ENCODE data around the gene CAMTA1.

The CAMTA1 gene

DNA sequence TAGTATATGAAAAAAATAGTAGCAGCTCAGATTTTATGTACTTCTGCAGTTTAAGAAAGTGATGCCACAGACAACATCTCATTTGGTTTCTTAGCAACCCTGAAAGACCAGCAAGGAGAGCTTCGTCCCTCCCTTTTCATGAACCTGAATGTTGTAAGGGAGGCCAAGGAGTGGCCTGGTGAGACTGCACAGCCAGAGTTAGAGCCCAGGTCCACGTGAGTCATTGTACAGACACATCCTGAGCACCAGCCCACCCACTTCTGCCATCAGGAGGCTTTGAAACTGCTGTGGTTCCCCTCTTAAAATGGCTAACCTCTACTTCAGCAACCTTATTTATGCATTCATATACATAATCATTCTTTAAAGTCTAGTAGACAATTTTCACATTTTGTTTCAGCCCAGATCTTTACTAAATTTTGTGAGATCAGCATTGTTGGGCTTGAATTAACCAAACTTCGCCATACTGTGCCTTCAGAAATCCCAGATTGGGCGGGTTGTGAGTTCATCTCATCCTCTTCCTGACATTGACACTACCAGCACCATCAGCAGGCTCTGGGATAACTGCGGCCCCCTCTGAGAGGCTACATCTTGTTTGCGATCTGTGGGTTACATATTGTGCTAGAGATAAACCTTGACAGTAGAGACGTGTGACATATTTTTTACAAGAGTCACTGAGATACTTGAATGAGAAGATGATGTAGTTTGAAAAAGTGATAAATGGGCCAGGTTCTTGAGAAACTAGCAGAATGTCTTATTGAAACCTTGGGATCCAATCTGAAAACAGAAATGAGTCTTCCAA, 106.7 kb downstream of the CAMTA1 start:
- Histone ChIP-seq H3K27me3 (ENCODE audit: control insufficient read depth in 5 of 5, insufficient read depth in 4 of 5, low read length in 5 of 5) (no peaks in the 10 kb centered on the region), H3K9me3 (ENCODE audit: control insufficient read depth in 5 of 5, low read length in 5 of 5) (no peaks in the 10 kb centered on the region), H3K9ac (ENCODE audit: low read length in 5 of 5) (no peak overlapping the region), H3K4me3 (ENCODE audit: low read depth in 1 of 5, low read length in 5 of 5) (no peak overlapping the region), H3K27ac (ENCODE audit: low read depth, low read length) (no peak overlapping the region), H3K4me1 (ENCODE audit: control insufficient read depth in 5 of 5, insufficient read depth in 5 of 5, low read length in 5 of 5) (no peaks in the 10 kb centered on the region), H3K36me3 (ENCODE audit: control insufficient read depth in 5 of 5, insufficient read depth in 5 of 5, low read length in 5 of 5) (peaks cover 0 to 5% (median 2%) of the 10 kb centered on the region in 5 donors)

GRCh38 chr1:6893388-6893787, 108.1 kb downstream of the CAMTA1 start:
- no peak overlapping the region for H3K4me3 ChIP-seq (ENCODE audit: low read depth in 1 of 5, low read length in 5 of 5)
- no peaks in the 10 kb centered on the region for H3K27me3 ChIP-seq (ENCODE audit: control insufficient read depth in 5 of 5, insufficient read depth in 4 of 5, low read length in 5 of 5)
- no peaks in the 10 kb centered on the region for H3K9me3 ChIP-seq (ENCODE audit: control insufficient read depth in 5 of 5, low read length in 5 of 5)
- no peak overlapping the region for H3K27ac ChIP-seq (ENCODE audit: low read depth, low read length)
- H3K9ac ChIP-seq (ENCODE audit: low read length in 5 of 5): no peak overlapping the region
- no peaks in the 10 kb centered on the region for H3K36me3 ChIP-seq (ENCODE audit: control insufficient read depth in 5 of 5, insufficient read depth in 5 of 5, low read length in 5 of 5)
- no peaks in the 10 kb centered on the region for H3K4me1 ChIP-seq (ENCODE audit: control insufficient read depth in 5 of 5, insufficient read depth in 5 of 5, low read length in 5 of 5)

- Histone ChIP-seq H3K9ac (ENCODE audit: low read length in 5 of 5) (no peak overlapping the region), H3K9me3 (ENCODE audit: control insufficient read depth in 5 of 5, low read length in 5 of 5) (no peaks in the 10 kb centered on the region)
These were observed 111.9 kb downstream of the CAMTA1 start for GRCh38 chr1:6897138-6897537.

GRCh38 chr1:6898974-6899539, 113.8 kb downstream of the CAMTA1 start:
- peaks cover 0 to 4% (median 0%) of the 10 kb centered on the region in 5 donors for H3K36me3 ChIP-seq (ENCODE audit: control insufficient read depth in 5 of 5, insufficient read depth in 5 of 5, low read length in 5 of 5)
- H3K9me3 ChIP-seq (ENCODE audit: control insufficient read depth in 5 of 5, low read length in 5 of 5): no peaks in the 10 kb centered on the region
- no peaks in the 10 kb centered on the region for H3K27me3 ChIP-seq (ENCODE audit: control insufficient read depth in 5 of 5, insufficient read depth in 4 of 5, low read length in 5 of 5)
- no peak overlapping the region for H3K27ac ChIP-seq (ENCODE audit: low read depth, low read length)
- no peaks in the 10 kb centered on the region for H3K4me1 ChIP-seq (ENCODE audit: control insufficient read depth in 5 of 5, insufficient read depth in 5 of 5, low read length in 5 of 5)
- no peak overlapping the region for H3K4me3 ChIP-seq (ENCODE audit: low read depth in 1 of 5, low read length in 5 of 5)
- no peak overlapping the region for H3K9ac ChIP-seq (ENCODE audit: low read length in 5 of 5)

More at GRCh38 chr1:6897138-6897537, 111.9 kb downstream of the CAMTA1 start:
- no peaks in the 10 kb centered on the region for H3K4me1 ChIP-seq (ENCODE audit: control insufficient read depth in 5 of 5, insufficient read depth in 5 of 5, low read length in 5 of 5)
- no peak overlapping the region for H3K4me3 ChIP-seq (ENCODE audit: low read depth in 1 of 5, low read length in 5 of 5)
- peaks cover 0 to 4% (median 0%) of the 10 kb centered on the region in 5 donors for H3K36me3 ChIP-seq (ENCODE audit: control insufficient read depth in 5 of 5, insufficient read depth in 5 of 5, low read length in 5 of 5)
- H3K27ac ChIP-seq (ENCODE audit: low read depth, low read length): no peak overlapping the region
- H3K27me3 ChIP-seq (ENCODE audit: control insufficient read depth in 5 of 5, insufficient read depth in 4 of 5, low read length in 5 of 5): no peaks in the 10 kb centered on the region

GRCh38 chr1:6899621-6900020, 114.4 kb downstream of the CAMTA1 start:
- no peak overlapping the region for H3K4me3 ChIP-seq (ENCODE audit: low read depth in 1 of 5, low read length in 5 of 5)
- no peak overlapping the region for H3K27ac ChIP-seq (ENCODE audit: low read depth, low read length)
- no peak overlapping the region for H3K9ac ChIP-seq (ENCODE audit: low read length in 5 of 5)
- H3K4me1 ChIP-seq (ENCODE audit: control insufficient read depth in 5 of 5, insufficient read depth in 5 of 5, low read length in 5 of 5): no peaks in the 10 kb centered on the region
- H3K36me3 ChIP-seq (ENCODE audit: control insufficient read depth in 5 of 5, insufficient read depth in 5 of 5, low read length in 5 of 5): peaks cover 0 to 4% (median 0%) of the 10 kb centered on the region in 5 donors
- H3K9me3 ChIP-seq (ENCODE audit: control insufficient read depth in 5 of 5, low read length in 5 of 5): no peaks in the 10 kb centered on the region
- no peaks in the 10 kb centered on the region for H3K27me3 ChIP-seq (ENCODE audit: control insufficient read depth in 5 of 5, insufficient read depth in 4 of 5, low read length in 5 of 5)

DNA sequence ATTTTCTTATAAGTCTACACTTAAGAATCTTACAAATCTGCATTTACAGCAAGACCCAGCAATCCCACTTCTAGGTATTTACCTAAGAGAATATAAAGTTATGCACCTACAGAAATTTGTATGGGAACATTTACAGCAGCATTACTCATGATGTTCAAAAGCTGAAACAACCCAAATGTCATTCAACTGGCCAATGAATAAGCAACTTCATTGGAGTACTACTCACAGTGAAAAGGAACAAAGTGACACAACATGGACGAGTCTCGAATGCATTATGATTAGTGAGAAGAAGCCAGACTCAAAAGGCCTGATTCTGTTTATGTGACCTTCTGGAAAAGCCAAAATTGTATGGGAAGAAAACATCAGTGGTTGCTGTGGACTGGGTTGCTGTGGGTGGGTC, 116.9 kb downstream of the CAMTA1 start:
- H3K4me1 ChIP-seq (ENCODE audit: control insufficient read depth in 5 of 5, insufficient read depth in 5 of 5, low read length in 5 of 5): peaks cover 0 to 5% (median 0%) of the 10 kb centered on the region in 5 donors
- H3K27ac ChIP-seq (ENCODE audit: low read depth, low read length): no peak overlapping the region
- H3K4me3 ChIP-seq (ENCODE audit: low read depth in 1 of 5, low read length in 5 of 5): no peak overlapping the region
- no peaks in the 10 kb centered on the region for H3K27me3 ChIP-seq (ENCODE audit: control insufficient read depth in 5 of 5, insufficient read depth in 4 of 5, low read length in 5 of 5)
- H3K9me3 ChIP-seq (ENCODE audit: control insufficient read depth in 5 of 5, low read length in 5 of 5): no peaks in the 10 kb centered on the region
- no peak overlapping the region for H3K9ac ChIP-seq (ENCODE audit: low read length in 5 of 5)
- H3K36me3 ChIP-seq (ENCODE audit: control insufficient read depth in 5 of 5, insufficient read depth in 5 of 5, low read length in 5 of 5): peaks cover 0 to 4% (median 0%) of the 10 kb centered on the region in 5 donors

GRCh38 chr1:6904476-6905170, 119.4 kb downstream of the CAMTA1 start:
- no peak overlapping the region for H3K27ac ChIP-seq (ENCODE audit: low read depth, low read length)
- no peak overlapping the region for H3K9ac ChIP-seq (ENCODE audit: low read length in 5 of 5)
- peaks cover 0 to 6% (median 0%) of the 10 kb centered on the region in 5 donors for H3K27me3 ChIP-seq (ENCODE audit: control insufficient read depth in 5 of 5, insufficient read depth in 4 of 5, low read length in 5 of 5)
- no peak overlapping the region for H3K4me3 ChIP-seq (ENCODE audit: low read depth in 1 of 5, low read length in 5 of 5)
- H3K9me3 ChIP-seq (ENCODE audit: control insufficient read depth in 5 of 5, low read length in 5 of 5): no peaks in the 10 kb centered on the region
- H3K36me3 ChIP-seq (ENCODE audit: control insufficient read depth in 5 of 5, insufficient read depth in 5 of 5, low read length in 5 of 5): no peaks in the 10 kb centered on the region
- H3K4me1 ChIP-seq (ENCODE audit: control insufficient read depth in 5 of 5, insufficient read depth in 5 of 5, low read length in 5 of 5): peaks cover 0 to 6% (median 0%) of the 10 kb centered on the region in 5 donors

- Histone ChIP-seq H3K27me3 (ENCODE audit: control insufficient read depth in 5 of 5, insufficient read depth in 4 of 5, low read length in 5 of 5) (peaks cover 0 to 11% (median 6%) of the 10 kb centered on the region in 5 donors), H3K9me3 (ENCODE audit: control insufficient read depth in 5 of 5, low read length in 5 of 5) (no peaks in the 10 kb centered on the region), H3K4me1 (ENCODE audit: control insufficient read depth in 5 of 5, insufficient read depth in 5 of 5, low read length in 5 of 5) (peaks cover 0 to 6% (median 0%) of the 10 kb centered on the region in 5 donors), H3K4me3 (ENCODE audit: low read depth in 1 of 5, low read length in 5 of 5) (no peak overlapping the region), H3K9ac (ENCODE audit: low read length in 5 of 5) (no peak overlapping the region), H3K27ac (ENCODE audit: low read depth, low read length) (no peak overlapping the region), H3K36me3 (ENCODE audit: control insufficient read depth in 5 of 5, insufficient read depth in 5 of 5, low read length in 5 of 5) (no peaks in the 10 kb centered on the region)
These were observed 120.1 kb downstream of the CAMTA1 start for GRCh38 chr1:6905331-6905730.

GRCh38 chr1:6905790-6906189, 120.5 kb downstream of the CAMTA1 start:
- Histone ChIP-seq H3K4me1 (ENCODE audit: control insufficient read depth in 5 of 5, insufficient read depth in 5 of 5, low read length in 5 of 5) (peaks cover 0 to 10% (median 0%) of the 10 kb centered on the region in 5 donors), H3K36me3 (ENCODE audit: control insufficient read depth in 5 of 5, insufficient read depth in 5 of 5, low read length in 5 of 5) (no peaks in the 10 kb centered on the region), H3K27me3 (ENCODE audit: control insufficient read depth in 5 of 5, insufficient read depth in 4 of 5, low read length in 5 of 5) (peaks cover 0 to 11% (median 6%) of the 10 kb centered on the region in 5 donors), H3K4me3 (ENCODE audit: low read depth in 1 of 5, low read length in 5 of 5) (no peak overlapping the region), H3K9ac (ENCODE audit: low read length in 5 of 5) (no peak overlapping the region), H3K27ac (ENCODE audit: low read depth, low read length) (no peak overlapping the region), H3K9me3 (ENCODE audit: control insufficient read depth in 5 of 5, low read length in 5 of 5) (no peaks in the 10 kb centered on the region)

- Histone ChIP-seq H3K27ac (ENCODE audit: low read depth, low read length) (no peak overlapping the region), H3K4me3 (ENCODE audit: low read depth in 1 of 5, low read length in 5 of 5) (no peak overlapping the region), H3K36me3 (ENCODE audit: control insufficient read depth in 5 of 5, insufficient read depth in 5 of 5, low read length in 5 of 5) (no peaks in the 10 kb centered on the region), H3K4me1 (ENCODE audit: control insufficient read depth in 5 of 5, insufficient read depth in 5 of 5, low read length in 5 of 5) (peaks cover 0 to 20% (median 0%) of the 10 kb centered on the region in 5 donors), H3K9ac (ENCODE audit: low read length in 5 of 5) (no peak overlapping the region), H3K27me3 (ENCODE audit: control insufficient read depth in 5 of 5, insufficient read depth in 4 of 5, low read length in 5 of 5) (peaks cover 0 to 17% (median 11%) of the 10 kb centered on the region in 5 donors), H3K9me3 (ENCODE audit: control insufficient read depth in 5 of 5, low read length in 5 of 5) (no peaks in the 10 kb centered on the region)
These were observed 121.5 kb downstream of the CAMTA1 start for GRCh38 chr1:6906783-6907182.

Measured in subcutaneous abdominal adipose tissue (tissue), 5 donors.